RWPE2 (cell line): ENCODE measurements around the gene TMEM63B.

Experiments
- ATAC-seq: fragments of 200-7000 bp; cut with Tn5 transposase; 3 replicates; pipeline ENCODE4 v1.9.1; 2021; ENCODE audit warnings: low read depth
- DNase-seq: peaks from one replicate; pipeline ENCODE4 v3.0.0-alpha.2; 2020; ENCODE audit warnings: low spot score
- H3K27ac ChIP-seq: fragments of 450-650 bp; 2 replicates; pipeline ENCODE4 v1.5.1; 2017; ENCODE audit warnings: mild to moderate bottlenecking; ENCODE audit not compliant: poor library complexity, severe bottlenecking
- H3K27me3 ChIP-seq: fragments of 250-450 bp; sonication (Bioruptor Pico); 2 replicates; pipeline ENCODE4 v1.5.1; 2021; ENCODE audit warnings: mild to moderate bottlenecking, moderate library complexity; ENCODE audit not compliant: insufficient read depth, poor library complexity, severe bottlenecking
- H3K36me3 ChIP-seq: fragments of 250-450 bp; sonication (Bioruptor Pico); 2 replicates; pipeline ENCODE4 v1.5.1; 2020; ENCODE audit warnings: low read depth, mild to moderate bottlenecking, moderate library complexity
- H3K4me1 ChIP-seq: fragments of 250-450 bp; sonication (Bioruptor Pico); 2 replicates; pipeline ENCODE4 v1.5.1; 2021; ENCODE audit warnings: mild to moderate bottlenecking, moderate library complexity; ENCODE audit not compliant: insufficient read depth, poor library complexity, severe bottlenecking
- H3K4me3 ChIP-seq: fragments of 250-450 bp; sonication (Bioruptor Pico); 2 replicates; pipeline ENCODE4 v1.5.1; 2021; ENCODE audit warnings: mild to moderate bottlenecking, moderate library complexity; ENCODE audit not compliant: severe bottlenecking
- H3K9me3 ChIP-seq: fragments of 250-450 bp; sonication (Bioruptor Pico); 2 replicates; pipeline ENCODE4 v1.5.1; 2021; ENCODE audit warnings: mild to moderate bottlenecking, moderate library complexity; ENCODE audit not compliant: severe bottlenecking
- TF ChIP-seq, protein P1 (sequence below): fragments of 450-650 bp; IDR thresholded peaks from one replicate; pipeline ENCODE4 v1.5.1; 2017; ENCODE audit warnings: mild to moderate bottlenecking, moderate library complexity; ENCODE audit not compliant: poor library complexity, severe bottlenecking

The TMEM63B gene

DNA sequence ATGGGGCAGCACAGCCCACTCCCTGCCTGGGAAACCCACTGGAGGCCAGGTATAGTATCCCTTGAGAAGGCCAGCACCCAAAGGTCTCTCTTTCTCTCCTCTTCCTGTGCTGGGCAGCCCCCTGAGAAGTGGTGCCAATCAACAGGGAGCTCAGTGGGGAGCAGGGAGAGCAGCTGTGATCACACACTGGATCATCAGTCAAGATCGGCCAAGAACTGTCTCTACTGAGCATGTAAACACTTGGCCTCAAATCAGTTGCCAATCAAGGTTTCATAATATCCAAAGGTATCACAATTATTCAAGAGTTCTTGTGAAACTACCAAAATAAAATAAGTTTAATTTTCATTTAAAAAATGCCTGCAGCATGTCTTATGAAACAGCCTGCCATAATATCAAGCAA lies 18.9 kb upstream of the TMEM63B start:
- DNase-seq (no peak), ATAC-seq (no peak)
- Histone ChIP-seq H3K4me3 (no peak overlapping the region), H3K27ac (no peak overlapping the region), H3K36me3 (peaks cover 86% of the 10 kb centered on the region), H3K9me3 (no peaks in the 10 kb centered on the region), H3K4me1 (no peaks in the 10 kb centered on the region), H3K27me3 (no peaks in the 10 kb centered on the region)
- TF ChIP-seq, protein P1, sequence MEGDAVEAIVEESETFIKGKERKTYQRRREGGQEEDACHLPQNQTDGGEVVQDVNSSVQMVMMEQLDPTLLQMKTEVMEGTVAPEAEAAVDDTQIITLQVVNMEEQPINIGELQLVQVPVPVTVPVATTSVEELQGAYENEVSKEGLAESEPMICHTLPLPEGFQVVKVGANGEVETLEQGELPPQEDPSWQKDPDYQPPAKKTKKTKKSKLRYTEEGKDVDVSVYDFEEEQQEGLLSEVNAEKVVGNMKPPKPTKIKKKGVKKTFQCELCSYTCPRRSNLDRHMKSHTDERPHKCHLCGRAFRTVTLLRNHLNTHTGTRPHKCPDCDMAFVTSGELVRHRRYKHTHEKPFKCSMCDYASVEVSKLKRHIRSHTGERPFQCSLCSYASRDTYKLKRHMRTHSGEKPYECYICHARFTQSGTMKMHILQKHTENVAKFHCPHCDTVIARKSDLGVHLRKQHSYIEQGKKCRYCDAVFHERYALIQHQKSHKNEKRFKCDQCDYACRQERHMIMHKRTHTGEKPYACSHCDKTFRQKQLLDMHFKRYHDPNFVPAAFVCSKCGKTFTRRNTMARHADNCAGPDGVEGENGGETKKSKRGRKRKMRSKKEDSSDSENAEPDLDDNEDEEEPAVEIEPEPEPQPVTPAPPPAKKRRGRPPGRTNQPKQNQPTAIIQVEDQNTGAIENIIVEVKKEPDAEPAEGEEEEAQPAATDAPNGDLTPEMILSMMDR: no peak

DNA sequence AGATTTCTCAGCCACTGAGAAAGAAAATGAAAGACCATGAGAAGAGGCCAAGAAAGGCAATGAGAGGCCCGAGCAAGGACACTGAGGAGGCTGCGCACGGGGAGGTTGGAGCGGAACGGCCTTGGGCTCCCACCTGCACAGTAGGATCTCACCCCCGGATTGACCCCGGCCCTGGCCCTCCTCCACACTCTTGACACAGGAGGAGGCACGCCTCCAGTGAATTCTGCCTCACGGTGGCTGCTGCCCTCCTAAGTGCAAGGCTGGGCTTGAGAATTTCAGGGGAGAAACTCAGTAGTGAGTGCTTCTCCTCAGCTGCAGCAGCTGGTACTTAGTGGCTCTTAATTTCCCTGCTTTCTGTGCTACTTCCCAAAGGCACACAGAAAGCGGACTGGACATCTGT lies 18.1 kb upstream of the TMEM63B start:
- Histone ChIP-seq H3K27ac (no peak overlapping the region), H3K9me3 (no peaks in the 10 kb centered on the region), H3K27me3 (no peaks in the 10 kb centered on the region), H3K4me3 (no peak overlapping the region), H3K4me1 (no peaks in the 10 kb centered on the region), H3K36me3 (peaks cover 86% of the 10 kb centered on the region)
- ATAC-seq: no peak
- DNase-seq: no peak
- TF ChIP-seq, protein P1: no peak

DNA sequence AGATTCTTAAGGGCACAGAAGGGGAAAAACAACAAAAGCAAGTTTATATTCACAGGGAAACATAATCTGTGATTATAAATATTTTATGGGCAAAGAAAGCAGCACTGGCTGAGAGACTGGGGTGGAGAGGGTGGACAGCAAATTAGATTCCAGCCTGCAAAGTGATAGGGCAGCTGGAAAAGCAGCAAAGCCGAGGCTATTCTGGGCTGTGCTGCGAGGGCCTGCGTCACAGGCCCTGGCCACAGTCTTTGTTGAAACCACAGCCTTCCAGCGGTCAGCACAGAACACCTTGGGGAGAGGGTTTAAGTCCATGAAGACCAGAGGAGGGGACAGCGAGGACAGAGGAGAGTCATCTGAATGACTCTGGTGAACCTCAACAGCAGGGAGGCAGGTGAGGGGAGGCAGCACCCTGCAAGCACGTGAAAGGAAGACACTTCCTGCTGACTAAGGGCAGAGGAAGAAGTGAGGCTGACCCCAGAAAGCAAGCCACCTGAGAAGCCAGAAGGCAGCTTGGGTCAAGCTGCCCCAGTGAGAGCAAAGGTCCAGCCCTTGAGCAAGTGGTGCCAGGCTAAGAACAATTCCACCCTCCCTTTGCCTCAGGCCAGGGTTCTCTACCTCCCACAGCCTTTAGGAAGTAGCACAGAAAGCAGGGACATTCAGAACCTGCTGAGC lies 17.2 kb upstream of the TMEM63B start:
- peaks cover 86% of the 10 kb centered on the region for H3K36me3 ChIP-seq
- DNase-seq: no peak
- no peaks in the 10 kb centered on the region for H3K27me3 ChIP-seq
- H3K4me3 ChIP-seq: no peak overlapping the region
- no peak overlapping the region for H3K27ac ChIP-seq
- H3K9me3 ChIP-seq: no peaks in the 10 kb centered on the region
- TF ChIP-seq, protein P1: no peak
- no peak for ATAC-seq
- H3K4me1 ChIP-seq: peaks cover 4% of the 10 kb centered on the region

DNA sequence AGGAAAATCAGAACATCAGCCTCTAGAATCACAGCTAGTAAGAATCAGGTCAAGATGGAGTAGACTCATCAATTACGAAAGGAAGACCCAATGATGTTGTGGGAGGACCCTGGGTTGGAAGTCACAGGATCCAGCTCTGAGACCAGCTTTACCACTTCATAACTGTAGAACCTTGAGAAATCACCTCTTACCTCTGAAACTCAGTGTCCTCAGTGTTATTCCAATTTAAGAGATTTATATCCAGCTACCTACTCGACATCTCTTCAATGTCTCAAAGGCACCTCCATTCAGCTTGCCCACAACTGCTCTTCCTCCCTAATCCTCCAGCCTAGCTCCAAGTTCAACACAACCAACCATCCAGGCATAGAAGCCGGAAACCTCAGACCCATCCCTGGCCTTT lies 16.4 kb upstream of the TMEM63B start:
- Histone ChIP-seq H3K27me3 (no peaks in the 10 kb centered on the region), H3K9me3 (no peaks in the 10 kb centered on the region), H3K27ac (no peak overlapping the region), H3K36me3 (peaks cover 87% of the 10 kb centered on the region), H3K4me3 (no peak overlapping the region), H3K4me1 (peaks cover 12% of the 10 kb centered on the region)
- TF ChIP-seq, protein P1: no peak
- DNase-seq (no peak), ATAC-seq (no peak)
